Skeletal muscle tissue (tissue), 4 donors: Measurements from ENCODE around the gene SH2D3C. TPM values are rescaled to one million over a fixed set of nuclear protein-coding genes. Genes with fewer than 3 reads are reported as not detected.
A peak's percentile ranks its signal among the peaks of the same experiment; 100 is the strongest.

Experiments
- H3K27ac ChIP-seq: one replicate; pipeline ENCODE4 v1.7.0; 2013; ENCODE audit warnings: mild to moderate bottlenecking, low read depth, low read length, inconsistent platforms
- H3K27me3 ChIP-seq, 3 donors: one replicate each; pipeline ENCODE4 v1.7.0; 2013; ENCODE audit warnings: low read length in 3 of 3; ENCODE audit not compliant: control insufficient read depth in 3 of 3, insufficient read depth in 3 of 3
- H3K36me3 ChIP-seq, 3 donors: one replicate each; pipeline ENCODE4 v1.7.0; 2013; ENCODE audit warnings: low read length in 3 of 3; ENCODE audit not compliant: control insufficient read depth in 3 of 3, insufficient read depth in 3 of 3
- H3K4me1 ChIP-seq, 3 donors: one replicate each; pipeline ENCODE4 v1.7.0; 2013; ENCODE audit warnings: low read length in 3 of 3, mild to moderate bottlenecking in 3 of 3; ENCODE audit not compliant: control insufficient read depth in 3 of 3, insufficient read depth in 3 of 3
- H3K4me3 ChIP-seq, 3 donors: one replicate each; pipeline ENCODE4 v1.7.0; 2013; ENCODE audit warnings: low read length in 3 of 3
- H3K9ac ChIP-seq, 3 donors: one replicate each; pipeline ENCODE4 v1.7.0; 2013; ENCODE audit warnings: low read length in 3 of 3, mild to moderate bottlenecking in 3 of 3, moderate library complexity in 2 of 3, low read depth in 1 of 3
- H3K9me3 ChIP-seq, 3 donors: one replicate each; pipeline ENCODE4 v1.7.0; 2013; ENCODE audit warnings: low read length in 3 of 3; ENCODE audit not compliant: control insufficient read depth in 3 of 3
- total RNA-seq: library from RNA; depleted of rRNA; stranded (reverse); fragments of >200 nt; gene quantifications from one replicate; pipeline ENCODE4 v1.2.3, GENCODE V29; 2014
- donor health status: Osteomylitis.

Gene SH2D3C
- total RNA-seq, 1 donor from 2014 or later = 15.1 TPM

GRCh38 chr9:127706836-127707241 lies 71.6 kb downstream of the SH2D3C start, which contains the start of gene CFAP157:
TSS of gene CFAP157 (plus strand) at chr9:127706988. CDS start at chr9:127707032, 44 bp downstream.
- Histone ChIP-seq H3K9me3 (no peaks in the 10 kb centered on the region), H3K4me3 (no peak within 1 kb of the TSS), H3K27ac (no peak within 1 kb of the TSS), H3K9ac (no peak within 1 kb of the TSS), H3K27me3 (peaks cover 0 to 4% (median 0%) of the 10 kb centered on the region in 3 donors), H3K4me1 (no peaks in the 10 kb centered on the region), H3K36me3 (no peaks in the 10 kb centered on the region)

GRCh38 chr9:127705577-127706379 lies 72.7 kb downstream of the SH2D3C start:
- Histone ChIP-seq H3K27me3 (peaks cover 0 to 4% (median 0%) of the 10 kb centered on the region in 3 donors), H3K27ac (no peak overlapping the region), H3K4me1 (peaks cover 0 to 3% (median under 1%) of the 10 kb centered on the region in 3 donors), H3K9me3 (no peaks in the 10 kb centered on the region), H3K36me3 (no peaks in the 10 kb centered on the region), H3K9ac (no peak overlapping the region), H3K4me3 (no peak overlapping the region)

- peaks cover 0 to 4% (median 0%) of the 10 kb centered on the region in 3 donors for H3K27me3 ChIP-seq
- no peak overlapping the region for H3K4me3 ChIP-seq
- no peak overlapping the region for H3K27ac ChIP-seq
- no peaks in the 10 kb centered on the region for H3K36me3 ChIP-seq
- H3K4me1 ChIP-seq = peaks cover 10 to 22% (median 21%) of the 10 kb centered on the region in 3 donors
- no peak overlapping the region for H3K9ac ChIP-seq
- H3K9me3 ChIP-seq = no peaks in the 10 kb centered on the region
Measured at GRCh38 chr9:127703289-127703946, 75.0 kb downstream of the SH2D3C start.

GRCh38 chr9:127700594-127701255 lies 77.7 kb downstream of the SH2D3C start:
- Histone ChIP-seq H3K4me1 (peaks cover 10 to 22% (median 21%) of the 10 kb centered on the region in 3 donors), H3K27ac (peak overlapping the region; percentile 95), H3K4me3 (no peak overlapping the region), H3K36me3 (no peaks in the 10 kb centered on the region), H3K9ac (peak overlapping the region in 1 of 3 donors; percentile 35), H3K9me3 (no peaks in the 10 kb centered on the region), H3K27me3 (peaks cover 0 to 4% (median 0%) of the 10 kb centered on the region in 3 donors)

GRCh38 chr9:127700140-127700539 lies 78.3 kb downstream of the SH2D3C start:
- Histone ChIP-seq H3K36me3 (no peaks in the 10 kb centered on the region), H3K27ac (peak overlapping the region; percentile 95), H3K9ac (peak overlapping the region in 2 of 3 donors; percentile 35 to 57), H3K4me1 (peaks cover 10 to 22% (median 21%) of the 10 kb centered on the region in 3 donors), H3K27me3 (peaks cover 0 to under 1% (median 0%) of the 10 kb centered on the region in 3 donors), H3K4me3 (no peak overlapping the region), H3K9me3 (no peaks in the 10 kb centered on the region)

- Histone ChIP-seq H3K27ac (peak overlapping the region; percentile 95), H3K36me3 (no peaks in the 10 kb centered on the region), H3K27me3 (no peaks in the 10 kb centered on the region), H3K4me1 (peaks cover 10 to 22% (median 21%) of the 10 kb centered on the region in 3 donors), H3K9me3 (no peaks in the 10 kb centered on the region), H3K9ac (peak overlapping the region; percentile 51 to 74 (median 62)), H3K4me3 (peak overlapping the region; percentile 23 to 64 (median 59))
Measured at GRCh38 chr9:127698985-127699670, 79.3 kb downstream of the SH2D3C start.

- Histone ChIP-seq H3K9ac (no peak overlapping the region), H3K4me1 (peaks cover 10 to 22% (median 21%) of the 10 kb centered on the region in 3 donors), H3K36me3 (peaks cover 0 to 4% (median 0%) of the 10 kb centered on the region in 3 donors), H3K4me3 (no peak overlapping the region), H3K9me3 (no peaks in the 10 kb centered on the region), H3K27ac (peak overlapping the region; percentile 95), H3K27me3 (no peaks in the 10 kb centered on the region)
Measured at GRCh38 chr9:127698386-127698785, 80.1 kb downstream of the SH2D3C start.

GRCh38 chr9:127697575-127697974 lies 80.9 kb downstream of the SH2D3C start:
- Histone ChIP-seq H3K9me3 (no peaks in the 10 kb centered on the region), H3K9ac (no peak overlapping the region), H3K4me1 (peaks cover 10 to 22% (median 21%) of the 10 kb centered on the region in 3 donors), H3K27me3 (no peaks in the 10 kb centered on the region), H3K36me3 (peaks cover 0 to 6% (median 3%) of the 10 kb centered on the region in 3 donors), H3K4me3 (no peak overlapping the region), H3K27ac (no peak overlapping the region)

GRCh38 chr9:127694890-127695720 lies 83.4 kb downstream of the SH2D3C start:
- no peak overlapping the region for H3K4me3 ChIP-seq
- no peak overlapping the region for H3K9ac ChIP-seq
- H3K27me3 ChIP-seq = no peaks in the 10 kb centered on the region
- peaks cover 6 to 14% (median 12%) of the 10 kb centered on the region in 3 donors for H3K4me1 ChIP-seq
- H3K36me3 ChIP-seq = peaks cover 4 to 18% (median 9%) of the 10 kb centered on the region in 3 donors
- no peak overlapping the region for H3K27ac ChIP-seq
- no peaks in the 10 kb centered on the region for H3K9me3 ChIP-seq
